ENCODE results near the gene FXYD1.

DNA sequence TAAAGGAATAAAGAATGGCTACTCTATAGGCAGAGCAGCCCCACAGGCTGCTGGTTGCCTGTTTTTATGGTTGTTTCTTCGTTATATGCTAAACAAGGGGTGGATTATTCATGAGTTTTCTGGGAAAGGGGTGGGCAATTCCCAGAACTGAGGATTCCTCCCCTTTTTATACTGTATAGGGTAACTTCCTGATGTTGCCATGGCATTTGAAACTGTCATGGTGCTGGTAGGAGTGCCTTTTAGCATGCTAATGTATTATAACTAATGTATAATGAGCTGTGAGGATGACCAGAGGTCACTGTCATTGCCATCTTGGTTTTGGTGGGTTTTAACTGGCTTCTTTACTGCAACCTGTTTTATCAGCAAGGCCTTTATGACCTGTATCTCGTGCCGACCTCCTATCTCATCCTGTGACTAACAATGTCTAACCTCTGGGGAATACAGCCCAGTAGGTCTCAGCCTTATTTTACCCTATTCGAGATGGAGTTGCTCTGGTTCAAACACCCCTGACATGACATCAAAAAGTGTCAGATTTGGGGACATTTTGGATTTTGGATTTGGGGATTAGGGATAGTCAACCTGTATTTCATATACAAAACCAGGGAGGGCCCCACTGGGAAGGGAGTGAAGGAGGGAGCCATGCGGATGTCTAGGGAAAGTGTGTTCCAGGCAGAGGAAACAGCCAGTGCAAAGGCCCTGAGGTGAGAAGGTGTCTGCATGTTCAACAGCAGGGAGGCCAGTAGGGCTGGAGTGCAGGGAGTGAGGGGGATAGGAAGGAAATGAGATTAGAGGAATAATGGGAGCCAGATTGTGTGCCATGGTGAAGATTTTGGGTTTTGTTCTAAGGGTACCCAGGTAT is 26.8 kb downstream of the FXYD1 start:
- TF ChIP-seq NFRKB (IDR thresholded peaks at IDR 0.05), result no peak
- TF ChIP-seq FOXM1 (IDR thresholded peaks at IDR 0.05; ENCODE audit: borderline replicate concordance), result no peak
- no peak for TF ChIP-seq SP1 (IDR thresholded peaks at IDR 0.05)
- no peak for TF ChIP-seq TARDBP (IDR thresholded peaks at IDR 0.05)
- no peak for TF ChIP-seq SUZ12 (IDR thresholded peaks at IDR 0.05)
- TF ChIP-seq BHLHE40 (IDR thresholded peaks at IDR 0.05; ENCODE audit: borderline replicate concordance), result no peak
- no peak for TF ChIP-seq ARNT (IDR thresholded peaks at IDR 0.05)
